ENCODE measurements around the gene HTR5A. TPM values are rescaled to one million over a fixed set of nuclear protein-coding genes. Genes with fewer than 3 reads are reported as not detected.

The HTR5A gene
- total and polyA plus RNA-seq, 8 donors, result not detected

DNA sequence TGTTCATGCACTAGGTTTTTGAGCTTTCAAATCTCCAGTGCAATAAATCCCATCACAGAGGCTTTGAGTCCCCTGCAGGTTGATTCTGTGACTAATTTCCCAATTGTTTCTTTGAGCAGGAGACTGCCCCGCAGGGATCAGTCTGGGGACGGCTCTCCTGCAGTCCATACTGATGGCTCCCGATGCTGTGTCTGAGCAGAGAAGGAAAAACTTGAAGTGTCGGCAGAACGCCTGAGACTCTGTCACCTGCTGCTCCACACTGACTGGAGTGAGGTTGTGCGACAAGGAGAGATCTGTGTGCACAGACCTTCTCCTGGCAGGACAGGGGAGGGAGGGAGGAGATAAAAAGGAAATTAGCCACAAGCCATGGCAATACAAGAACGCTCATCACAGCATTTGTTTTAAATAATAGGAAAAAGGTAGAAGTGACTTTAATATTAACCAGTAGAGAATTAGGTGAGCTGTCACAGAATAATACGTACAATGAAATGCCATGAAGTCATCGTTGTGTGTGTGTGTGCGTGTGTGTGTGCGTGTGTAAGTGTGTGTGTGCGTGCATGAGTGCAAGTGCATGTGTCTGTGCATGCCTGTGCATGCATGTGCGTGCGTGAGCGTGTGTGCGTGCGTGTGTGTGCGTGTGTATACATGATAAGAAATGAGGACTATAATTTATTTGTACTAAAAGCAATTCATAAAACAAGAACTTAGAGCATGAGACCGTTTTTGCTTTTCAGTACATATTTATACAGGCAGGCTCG lies 38.2 kb downstream of the HTR5A start:
- H3K27me3 ChIP-seq, result peaks cover 0 to 28% of the 10 kb centered on the region in 2 donors
- no peak for DNase-seq
- no peak for ATAC-seq
- no peak for TF ChIP-seq CTCF (IDR thresholded peaks at IDR 0.05)
- no peaks in the 10 kb centered on the region for H3K9me3 ChIP-seq
- no peak overlapping the region for H3K27ac ChIP-seq
- H3K4me3 ChIP-seq, result no peak overlapping the region
- H3K4me1 ChIP-seq, result no peaks in the 10 kb centered on the region
- intact Hi-C loops (cut with DNase I), result no loop called here
- no peaks in the 10 kb centered on the region for H3K36me3 ChIP-seq

DNA sequence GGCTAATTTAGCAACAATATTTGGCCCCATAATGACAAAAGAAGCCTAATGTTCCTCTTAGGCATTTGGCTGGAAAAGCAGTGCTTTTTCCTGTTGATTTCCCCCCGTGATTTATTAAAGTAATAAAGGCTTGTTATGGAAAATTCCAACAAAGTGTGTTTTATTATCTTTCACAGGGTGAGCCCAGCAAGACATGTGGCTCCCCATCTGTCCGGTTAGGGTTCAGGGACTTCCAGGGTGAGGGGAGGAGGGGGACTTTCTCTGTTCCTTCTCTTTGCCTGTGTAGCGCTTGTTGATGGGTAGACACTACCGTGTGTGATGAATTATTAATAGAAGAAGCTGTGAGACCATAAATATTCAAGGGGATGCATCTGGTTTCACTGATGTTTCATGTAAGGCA lies 39.0 kb downstream of the HTR5A start:
- intact Hi-C loops (cut with DNase I), result no loop called here
- peaks cover 0 to 30% of the 10 kb centered on the region in 2 donors for H3K27me3 ChIP-seq
- ATAC-seq (no peak), DNase-seq (no peak)
- no peaks in the 10 kb centered on the region for H3K4me1 ChIP-seq
- H3K36me3 ChIP-seq, result no peaks in the 10 kb centered on the region
- H3K9me3 ChIP-seq, result no peaks in the 10 kb centered on the region
- no peak overlapping the region for H3K27ac ChIP-seq
- H3K4me3 ChIP-seq, result no peak overlapping the region
- no peak for TF ChIP-seq CTCF (IDR thresholded peaks at IDR 0.05)

GRCh38 chr7:155115288-155115687 lies 45.2 kb downstream of the HTR5A start:
- Histone ChIP-seq H3K36me3 (no peaks in the 10 kb centered on the region), H3K4me3 (no peak overlapping the region), H3K4me1 (no peaks in the 10 kb centered on the region), H3K27me3 (peaks cover 0 to 24% of the 10 kb centered on the region in 2 donors), H3K27ac (no peak overlapping the region), H3K9me3 (peaks cover 0 to 10% of the 10 kb centered on the region in 2 donors)
- no peak for TF ChIP-seq CTCF (IDR thresholded peaks at IDR 0.05)
- intact Hi-C loops (cut with DNase I), result no loop called here
- DNase-seq, result no peak
- no peak for ATAC-seq

DNA sequence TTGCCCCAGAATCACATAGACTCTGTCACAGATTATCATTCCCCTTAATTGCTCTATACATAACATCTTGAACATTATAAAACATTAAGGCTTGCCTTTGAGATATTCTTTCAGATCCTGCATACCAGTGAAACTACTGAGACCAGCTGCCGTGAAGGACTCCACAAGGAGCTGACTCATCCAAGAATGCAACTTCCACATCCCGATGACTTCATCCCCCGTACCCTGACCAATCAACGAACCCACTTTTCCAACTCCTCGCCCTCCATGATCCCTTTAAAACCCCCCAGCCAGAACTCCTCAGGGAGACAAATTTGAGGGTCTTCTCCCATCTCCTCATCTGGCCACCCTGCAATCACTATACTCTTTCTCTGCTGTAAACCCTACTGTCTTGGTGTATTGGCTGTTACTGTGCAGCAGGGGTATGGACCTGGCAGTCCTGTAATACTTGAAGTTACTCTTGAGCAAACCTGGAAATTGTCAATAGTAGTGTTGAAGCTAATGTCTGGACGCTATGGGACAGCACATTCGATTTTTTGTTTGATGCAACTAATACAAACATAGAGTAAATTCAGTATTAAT lies 49.8 kb downstream of the HTR5A start:
- Histone ChIP-seq H3K27ac (no peak overlapping the region), H3K27me3 (peaks cover 0 to 10% of the 10 kb centered on the region in 2 donors), H3K36me3 (no peaks in the 10 kb centered on the region), H3K9me3 (peaks cover 0 to 14% of the 10 kb centered on the region in 2 donors), H3K4me3 (no peak overlapping the region), H3K4me1 (no peaks in the 10 kb centered on the region)
- ATAC-seq (no peak), DNase-seq (no peak)
- no peak for TF ChIP-seq CTCF (IDR thresholded peaks at IDR 0.05)
- intact Hi-C loops (cut with DNase I), result no loop called here

- Histone ChIP-seq H3K27me3 (peaks cover 0 to 10% of the 10 kb centered on the region in 2 donors), H3K4me3 (no peak overlapping the region), H3K36me3 (no peaks in the 10 kb centered on the region), H3K4me1 (no peaks in the 10 kb centered on the region), H3K9me3 (peaks cover 0 to 14% of the 10 kb centered on the region in 2 donors), H3K27ac (no peak overlapping the region)
- no peak for TF ChIP-seq CTCF (IDR thresholded peaks at IDR 0.05)
- no peak for DNase-seq
- ATAC-seq, result no peak
- intact Hi-C loops (cut with DNase I), result no loop called here
Measured at GRCh38 chr7:155120460-155120859, 50.3 kb downstream of the HTR5A start.
